HG03571 (cell line): ENCODE data around the gene ALKAL2.
A peak's percentile ranks its signal among the peaks of the same experiment; 100 is the strongest.

ENCODE experiments used
- ATAC-seq: cut with Tn5 transposase; IDR thresholded peaks from one replicate; pipeline ENCODE4 v1.9.1; 2021; ENCODE audit not compliant: unreplicated experiment

ALKAL2 gene

DNA sequence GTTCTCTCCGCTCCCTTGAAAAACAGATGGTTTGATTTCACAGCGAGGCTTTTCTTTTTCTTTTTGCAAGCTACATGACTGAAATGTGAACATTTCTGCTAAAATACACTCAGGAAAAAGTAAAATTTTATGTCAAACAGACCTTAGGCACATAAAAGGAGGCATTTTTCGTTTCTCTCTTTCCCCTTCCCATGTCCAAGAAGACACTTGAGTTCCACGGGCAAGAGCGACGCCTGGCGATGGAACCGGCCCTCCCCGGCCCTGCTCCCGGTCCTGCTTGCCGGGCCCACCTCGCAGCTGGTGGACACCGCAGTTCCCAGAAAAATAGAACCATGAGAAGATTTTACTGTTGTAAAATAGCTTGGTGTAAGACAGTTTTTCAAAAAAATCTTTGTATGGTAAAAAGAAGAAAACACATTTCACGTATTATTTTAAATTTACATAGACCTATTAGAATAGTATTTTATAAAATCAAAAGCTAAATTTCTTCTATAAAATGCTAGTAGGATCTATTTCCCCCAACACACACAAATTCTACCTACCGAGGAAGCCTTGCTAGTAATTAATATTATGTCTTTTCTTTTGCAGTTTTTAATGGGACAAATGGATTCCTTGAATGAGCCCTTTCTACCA, 2.3 kb upstream of the ALKAL2 start:
- no peak for ATAC-seq

DNA sequence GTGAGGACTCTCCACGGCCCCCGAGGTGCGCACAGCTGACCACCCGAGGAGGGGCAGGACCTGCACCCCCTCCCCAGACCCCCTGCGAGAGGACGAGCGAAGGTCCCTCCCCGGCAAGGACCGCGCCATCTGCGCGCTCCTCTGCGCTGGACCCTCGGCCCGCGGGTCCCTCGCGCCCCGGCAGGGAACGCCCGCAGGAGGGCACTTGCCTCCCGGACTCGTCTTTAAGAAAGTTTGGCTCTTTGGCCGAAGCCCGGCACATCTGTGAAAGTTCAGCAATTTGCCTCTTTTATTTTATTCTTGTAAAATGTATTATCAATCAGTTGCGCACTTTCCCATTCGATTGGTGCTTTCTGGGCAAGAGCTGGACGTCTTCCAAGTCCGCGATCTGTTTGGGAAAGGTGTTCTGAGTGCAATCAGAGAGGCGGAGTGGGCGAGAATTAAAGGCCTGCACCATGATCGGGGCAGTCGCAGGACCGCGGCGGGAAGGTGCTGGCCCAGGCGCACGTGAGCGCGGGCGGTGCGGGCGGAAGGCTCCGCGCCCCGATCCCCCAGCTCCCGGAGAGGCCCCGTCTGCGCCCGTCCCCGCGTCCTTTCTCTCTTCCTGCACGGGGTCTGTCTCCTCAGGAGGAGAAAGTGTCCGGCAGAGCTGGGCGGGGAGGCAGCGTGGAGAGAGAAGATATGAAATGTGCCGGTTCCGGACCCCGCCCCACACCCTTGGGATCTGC, 1.6 kb upstream of the ALKAL2 start:
- ATAC-seq = no peak

DNA sequence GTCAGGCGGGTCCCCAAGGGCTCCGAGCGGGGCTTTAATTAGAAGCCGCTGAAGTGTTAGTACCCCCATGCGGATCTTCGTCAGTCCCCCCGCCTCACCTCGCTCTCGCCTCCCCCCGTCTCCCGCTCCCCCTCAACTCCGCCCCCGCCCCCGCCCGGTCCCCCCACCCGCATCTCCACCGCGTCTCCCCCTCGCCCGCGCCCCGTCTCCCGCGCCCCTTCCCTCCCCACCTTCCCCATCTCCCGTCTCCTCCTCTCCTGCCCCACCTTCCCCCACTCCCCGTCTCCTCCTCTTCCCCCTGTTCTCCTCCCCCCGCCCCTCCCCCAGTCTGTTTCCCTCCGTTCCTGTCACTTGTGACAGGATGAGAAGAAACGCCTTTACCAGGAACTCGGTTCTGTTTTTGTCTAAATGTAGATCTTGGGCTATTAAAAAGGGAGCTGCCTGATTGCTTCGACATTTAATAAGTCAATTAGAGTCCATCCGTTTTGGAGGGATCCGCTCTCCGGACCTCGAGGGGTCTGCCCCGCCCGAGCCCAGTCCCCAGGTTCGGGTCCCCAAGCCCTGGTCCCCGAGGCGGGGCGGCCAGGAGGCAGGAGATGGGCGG, 969 bp upstream of the ALKAL2 start:
- ATAC-seq = no peak

DNA sequence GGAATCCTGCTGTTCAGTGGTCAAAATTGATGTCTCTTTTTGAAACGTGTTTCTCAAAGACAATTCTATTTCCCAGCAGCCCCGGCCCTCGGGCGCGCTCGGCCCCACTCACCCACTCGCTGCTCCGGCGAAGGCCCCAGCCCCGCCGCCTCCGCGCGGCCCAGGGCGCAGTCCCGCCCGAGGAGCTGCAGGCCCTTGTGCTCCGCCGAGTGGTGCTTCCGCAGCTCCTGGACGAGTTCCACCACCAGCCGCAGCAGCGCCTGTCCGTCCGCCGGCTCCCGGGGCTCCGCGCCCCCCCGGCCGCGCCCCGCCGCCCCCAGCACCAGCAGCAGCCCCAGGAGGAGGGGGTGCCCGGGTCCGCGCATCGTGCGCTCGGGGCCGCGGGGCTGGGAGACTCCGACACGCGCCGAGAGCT, 413 bp downstream of the ALKAL2 start:
- ATAC-seq = no peak

DNA sequence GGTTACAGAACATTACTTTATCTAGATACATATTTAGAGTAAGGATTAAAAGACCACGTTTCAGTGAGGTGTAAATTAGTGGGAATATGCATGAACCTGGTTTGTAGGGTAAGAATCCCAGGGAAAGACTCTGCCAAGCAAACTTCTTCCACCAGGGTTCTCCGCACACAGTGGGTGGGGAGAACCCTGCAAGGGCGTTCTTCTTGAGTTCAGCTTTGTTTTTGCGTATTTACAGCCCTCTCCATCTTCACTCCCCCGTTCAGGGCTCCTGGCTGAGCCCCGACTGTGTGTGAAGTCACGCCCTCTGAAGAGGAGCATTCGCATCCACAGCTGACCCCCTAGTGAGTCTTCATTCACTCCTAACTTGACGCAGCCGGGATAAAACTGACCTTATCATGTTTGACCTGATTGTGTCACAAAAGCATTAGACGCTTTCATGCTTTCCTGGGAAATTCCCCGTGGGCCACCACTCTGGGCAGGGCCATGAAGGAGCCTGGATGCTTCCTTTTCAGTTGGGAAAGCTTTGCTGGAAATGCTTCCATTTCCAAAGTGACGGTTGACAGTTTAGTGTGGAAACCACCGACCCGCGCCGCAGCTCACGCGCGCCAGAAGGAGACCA, 1.0 kb downstream of the ALKAL2 start:
- ATAC-seq = no peak

DNA sequence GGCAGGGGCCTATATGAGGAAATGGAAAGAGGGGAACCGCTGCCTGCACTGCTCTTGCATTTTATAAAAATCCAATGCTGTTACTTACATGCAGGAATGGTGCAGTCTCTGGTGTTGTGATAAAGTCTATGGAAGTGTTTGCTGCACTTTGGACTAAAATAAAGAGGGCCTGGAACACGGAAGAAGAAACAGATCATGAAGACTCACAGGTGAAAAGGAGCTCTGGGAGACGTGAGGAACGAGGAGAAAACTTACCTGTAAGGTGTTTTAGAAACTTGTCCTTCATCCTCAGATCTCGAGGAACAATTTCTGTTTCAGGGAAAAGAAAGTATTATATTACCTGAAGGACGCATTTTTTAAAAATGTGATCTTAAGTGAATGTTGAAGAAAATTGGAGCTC, 1.9 kb downstream of the ALKAL2 start:
- ATAC-seq = no peak

DNA sequence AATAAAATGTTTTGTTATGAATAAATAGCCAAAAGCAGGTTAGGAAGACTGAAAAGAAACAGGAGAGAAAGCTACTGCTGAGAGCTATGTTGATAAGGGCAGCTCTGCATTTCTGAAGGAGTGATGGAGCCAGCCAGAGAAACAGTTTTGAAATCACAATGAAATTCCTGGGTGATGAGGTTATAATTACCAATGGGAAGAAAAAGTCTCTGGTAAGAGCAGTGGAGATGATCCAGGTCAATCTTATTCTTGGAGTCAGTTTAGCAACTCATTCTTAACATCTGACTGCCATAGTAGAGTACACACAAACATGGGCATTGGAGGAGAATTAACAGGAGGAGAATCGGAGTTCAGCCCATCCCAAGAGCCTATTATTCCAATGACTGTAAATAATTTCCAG, 2.4 kb downstream of the ALKAL2 start:
- ATAC-seq = no peak

DNA sequence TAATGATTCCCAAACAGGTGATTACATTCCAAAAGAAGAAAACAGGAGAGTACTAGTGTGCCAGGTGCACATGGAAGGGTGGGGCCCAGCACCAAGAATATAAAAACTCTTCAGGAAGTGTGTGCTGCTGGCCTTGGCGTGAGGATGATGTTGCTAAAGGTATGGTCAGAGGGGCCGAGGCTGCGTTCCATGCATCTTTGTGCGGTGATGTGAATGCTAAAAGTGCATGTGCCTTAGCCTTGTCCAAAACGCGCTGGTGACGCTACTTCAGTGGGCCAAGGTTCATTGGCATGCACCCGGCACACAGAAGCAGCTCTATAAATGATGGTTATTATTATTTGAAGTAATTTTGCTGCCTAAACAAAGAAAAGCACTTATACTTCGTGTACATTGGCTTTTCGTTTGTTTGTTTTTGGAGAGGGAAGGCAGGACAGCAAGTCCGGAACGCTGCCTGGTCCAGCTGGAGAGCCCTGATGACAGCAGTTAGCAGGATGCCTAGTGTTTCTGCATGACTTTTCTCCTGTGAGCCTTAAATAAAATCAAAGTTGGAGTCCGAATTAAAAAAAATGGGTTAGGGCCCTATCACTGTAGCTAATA, 2.9 kb downstream of the ALKAL2 start:
- no peak for ATAC-seq

DNA sequence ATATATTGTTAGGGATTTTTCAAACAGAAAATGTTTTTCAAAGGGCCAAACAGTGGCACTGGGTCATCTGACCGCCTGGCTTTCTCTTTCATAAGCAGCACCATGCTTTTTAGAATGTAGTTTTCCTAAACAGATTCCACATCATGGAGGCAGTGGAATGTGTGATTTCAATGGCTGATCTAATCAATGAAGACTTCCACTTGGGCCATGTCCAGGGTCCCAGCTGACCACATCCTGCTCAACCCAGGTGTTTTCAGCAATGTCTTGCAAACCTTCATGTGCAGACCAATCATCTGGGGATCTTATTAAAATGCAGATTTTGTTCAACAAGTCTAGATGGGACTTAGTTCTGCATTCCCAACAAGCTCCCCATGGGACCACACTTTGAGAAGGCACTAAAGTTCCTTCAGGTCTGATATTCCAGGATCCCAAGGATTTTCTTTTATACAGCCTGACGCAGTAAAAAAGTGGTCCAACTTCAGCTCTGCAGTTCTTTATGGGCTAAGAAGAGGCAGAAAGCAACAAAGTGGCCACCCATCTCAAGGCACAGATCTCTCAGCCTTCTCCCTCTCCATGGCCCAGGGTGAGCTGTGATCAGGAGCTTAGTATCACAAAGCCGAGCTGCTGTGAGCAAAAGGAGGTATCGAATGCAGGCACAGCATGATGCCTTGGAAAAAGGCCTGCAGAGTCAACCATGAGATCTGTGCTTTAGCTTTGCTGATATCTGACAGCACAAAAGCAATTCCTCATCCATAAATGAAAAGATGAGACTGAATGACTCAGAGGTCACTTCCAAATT, 3.7 kb downstream of the ALKAL2 start:
- no peak for ATAC-seq

DNA sequence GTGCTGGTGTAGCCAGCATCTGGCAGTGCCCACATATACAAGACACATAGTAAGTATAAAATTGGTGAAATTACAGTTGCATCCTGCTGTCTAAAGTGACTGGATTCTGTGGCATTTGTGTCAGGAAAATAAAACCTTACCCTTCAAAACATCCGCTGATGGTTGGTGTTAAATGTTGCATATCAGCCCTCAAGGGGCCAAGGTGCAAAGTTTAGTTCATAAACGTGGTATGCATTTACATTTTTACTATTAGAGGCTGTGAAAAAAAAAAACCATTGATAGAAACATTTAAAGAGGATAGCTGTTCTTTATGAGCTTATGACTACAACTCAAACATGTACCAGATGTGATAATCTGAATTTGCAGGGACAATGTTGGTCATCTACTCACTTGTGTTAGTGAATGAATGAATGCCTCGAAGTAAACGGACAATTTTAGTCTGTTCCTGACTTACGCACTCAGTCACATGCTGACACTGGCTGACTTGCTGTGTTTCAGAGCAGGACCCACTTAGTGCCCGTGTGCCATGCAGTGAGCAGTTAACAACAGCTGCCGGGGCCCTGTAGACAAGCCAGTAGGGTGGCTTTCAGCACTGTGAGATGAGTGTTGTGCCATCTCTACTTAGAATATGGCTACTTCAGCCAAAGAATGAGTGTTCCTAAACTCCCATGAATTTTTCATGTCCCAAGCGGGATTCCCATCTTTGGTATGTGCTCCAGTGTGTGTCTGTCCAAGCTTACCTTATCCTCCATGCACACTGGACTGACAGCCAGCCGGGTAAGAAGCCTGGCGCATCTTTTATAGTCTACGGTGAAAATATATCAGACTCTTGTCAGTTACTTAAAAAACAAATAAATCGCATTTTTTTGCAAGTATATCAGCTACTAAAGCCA, 5.3 kb downstream of the ALKAL2 start:
- ATAC-seq = no peak

DNA sequence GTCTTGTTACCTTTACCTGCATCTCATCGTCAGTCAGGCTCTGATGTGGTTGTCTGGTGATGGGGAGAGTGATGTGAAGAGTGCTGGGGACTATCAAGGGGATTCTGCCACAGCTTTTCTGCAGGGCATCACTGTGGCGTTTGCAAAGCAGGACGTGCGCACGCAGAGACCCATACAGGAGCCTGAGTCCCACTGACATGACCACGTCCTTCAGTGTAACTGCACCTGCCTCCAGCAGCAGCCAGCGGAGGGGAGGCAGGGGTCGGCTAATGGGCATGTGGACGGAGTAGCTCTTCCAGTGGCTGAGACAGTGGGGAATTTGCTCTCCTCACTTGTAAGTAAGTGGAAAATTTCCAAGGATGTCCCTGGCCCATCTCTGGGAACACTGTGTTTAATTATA, 6.5 kb downstream of the ALKAL2 start:
- ATAC-seq = no peak

DNA sequence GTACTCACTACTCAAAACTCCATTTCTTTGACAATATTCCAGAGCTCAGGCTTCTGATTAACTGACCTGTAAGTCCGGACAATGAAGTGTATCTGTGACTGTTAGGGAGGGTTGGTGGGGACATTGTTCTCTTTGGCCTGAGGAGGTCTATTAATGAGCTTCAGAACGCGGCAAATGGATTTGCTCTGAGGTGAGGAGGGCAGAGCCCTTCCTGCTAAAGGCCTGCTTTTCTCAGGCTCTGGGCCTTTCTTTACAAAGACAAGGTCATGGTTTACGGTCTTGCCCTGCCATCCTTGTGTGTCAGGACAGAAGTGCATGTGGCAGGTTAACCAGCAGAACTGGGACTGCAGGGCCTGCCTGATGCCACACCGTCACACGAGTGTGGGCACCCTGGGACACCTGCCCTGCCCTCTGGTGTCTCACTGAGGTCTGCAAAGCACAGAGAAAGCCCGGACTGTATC, 7.2 kb downstream of the ALKAL2 start:
- ATAC-seq = no peak

DNA sequence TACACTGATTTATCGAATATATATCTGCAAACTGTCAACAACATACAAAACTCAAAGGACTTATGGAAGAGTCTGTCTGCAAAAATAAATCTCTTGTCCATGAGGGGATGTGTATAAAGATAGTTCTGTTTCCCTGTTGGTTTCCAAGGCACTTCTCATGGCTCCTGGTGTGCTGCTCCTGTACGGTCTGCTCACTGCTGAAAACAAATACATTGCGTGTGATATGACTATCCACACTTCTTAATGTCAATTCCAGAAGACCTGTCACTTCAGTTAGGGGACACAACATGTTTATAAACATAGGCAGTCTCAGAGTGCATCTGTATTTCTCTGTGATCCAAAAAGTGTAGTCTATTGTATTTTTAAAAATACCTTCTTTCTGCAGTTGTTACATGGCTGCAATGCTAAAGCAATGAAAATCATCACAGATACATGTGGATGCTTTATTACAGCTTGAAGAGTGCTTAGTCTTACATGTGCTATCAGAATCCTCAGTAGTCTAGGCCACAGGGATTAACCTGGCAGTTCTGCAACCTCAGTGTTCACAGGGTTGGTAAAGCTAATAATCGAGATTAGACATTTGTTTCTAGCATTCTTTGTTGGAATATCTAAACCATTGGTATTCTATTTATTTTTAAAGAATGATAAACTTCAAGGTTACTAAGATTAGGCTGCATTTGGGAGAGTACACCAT, 7.8 kb downstream of the ALKAL2 start:
- no peak for ATAC-seq

DNA sequence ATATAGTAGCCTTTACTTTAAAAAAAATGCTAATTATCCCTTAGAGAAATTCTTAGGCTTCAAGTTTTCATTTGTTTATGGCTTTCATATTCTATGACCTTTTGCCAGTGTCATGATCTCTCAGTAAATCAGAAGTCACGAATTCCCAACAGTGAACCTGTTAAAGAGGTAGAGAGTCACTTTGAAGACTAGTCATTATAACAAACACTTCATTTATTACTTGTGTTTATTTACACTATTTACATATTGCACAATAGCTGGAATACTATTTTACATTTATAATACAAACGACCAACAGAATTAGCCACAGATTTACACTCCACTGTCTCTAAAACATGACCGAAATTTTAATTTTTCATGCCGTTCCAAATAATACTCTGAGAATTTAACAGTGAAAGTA, 8.5 kb downstream of the ALKAL2 start:
- ATAC-seq = no peak

DNA sequence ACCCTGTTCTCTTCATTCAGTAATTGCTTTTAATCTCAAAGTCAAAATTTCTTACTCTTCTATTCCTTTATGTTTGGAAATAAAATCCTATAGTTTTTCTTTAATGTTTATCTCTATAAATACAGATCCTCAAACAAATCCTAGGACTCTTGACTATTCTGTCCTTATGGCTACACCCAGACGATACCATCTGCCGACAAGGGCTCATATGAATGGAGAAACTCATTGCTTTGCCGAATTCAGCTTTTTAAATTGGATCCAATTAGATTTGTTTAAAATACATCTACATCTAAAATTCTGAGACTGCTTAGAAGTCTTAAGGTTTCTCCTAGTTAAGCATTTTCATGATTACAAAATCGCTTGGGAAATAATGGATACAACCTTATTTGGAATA, 9.0 kb downstream of the ALKAL2 start:
- no peak for ATAC-seq

DNA sequence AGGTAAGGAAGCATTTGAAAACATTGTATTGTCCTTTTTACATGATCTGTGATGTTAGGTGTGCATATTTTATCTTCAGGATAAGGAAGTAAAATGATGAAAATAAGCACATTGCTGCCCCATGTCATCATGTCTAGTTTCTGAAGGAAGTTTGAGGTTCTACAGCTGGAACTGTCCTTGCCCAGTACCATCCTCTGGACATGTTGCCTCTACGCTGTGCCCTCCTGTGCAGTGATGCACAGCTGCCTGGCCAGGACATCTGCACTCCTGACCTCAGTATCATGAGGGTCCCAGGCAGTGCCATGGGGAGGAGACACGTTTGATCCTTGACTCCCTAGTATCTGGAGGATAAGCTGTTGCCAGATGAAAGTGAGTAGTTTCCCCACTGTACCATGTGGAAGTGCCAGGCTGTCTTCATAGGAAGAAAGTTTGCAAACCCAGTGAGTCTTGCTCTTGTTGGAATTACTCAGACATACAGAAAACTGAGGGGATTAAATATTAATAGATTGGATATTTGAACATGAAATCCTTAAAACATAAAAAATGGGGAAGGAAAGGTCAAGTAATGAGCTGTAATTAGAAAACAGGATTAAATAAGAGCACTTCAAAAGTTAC, 9.5 kb downstream of the ALKAL2 start:
- ATAC-seq = no peak

DNA sequence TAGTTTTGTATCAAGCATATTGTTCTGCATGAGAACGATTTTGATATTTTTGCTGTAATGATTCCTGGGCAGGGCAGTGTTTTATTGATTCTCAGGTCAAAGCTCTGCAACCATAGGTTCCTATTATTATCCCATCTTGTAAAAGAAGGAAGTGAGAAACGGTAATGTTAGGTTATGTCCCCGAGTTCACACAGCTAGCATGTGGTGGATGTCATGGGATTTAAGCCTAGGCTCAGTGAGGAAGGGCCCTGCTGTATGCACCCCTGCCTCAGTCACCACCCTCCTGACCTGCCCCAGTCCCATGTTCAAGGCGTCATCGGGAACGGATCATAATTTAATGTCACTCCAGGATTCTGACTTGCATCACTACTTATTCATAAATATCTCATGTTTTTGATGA, 12.4 kb downstream of the ALKAL2 start:
- ATAC-seq = peak; percentile 87

DNA sequence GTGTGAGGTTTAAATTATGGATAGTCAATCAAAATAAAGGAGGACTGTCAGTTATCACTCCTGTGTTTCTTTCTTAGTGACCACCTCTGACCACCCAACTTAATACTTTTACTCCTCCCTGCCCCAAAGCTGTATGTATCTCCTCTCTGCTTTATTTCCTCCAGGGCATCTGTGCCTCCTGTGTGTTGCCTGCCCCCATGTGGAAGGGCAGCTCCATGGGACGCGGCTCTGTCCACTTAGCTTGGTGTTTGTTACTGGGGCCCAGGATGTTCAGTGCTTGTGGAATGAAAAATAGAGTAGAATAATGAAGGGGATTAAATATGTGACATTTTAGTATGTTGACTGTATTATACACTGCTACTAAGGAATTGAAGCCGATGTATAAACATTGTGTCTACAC, 13.4 kb downstream of the ALKAL2 start:
- ATAC-seq = no peak

DNA sequence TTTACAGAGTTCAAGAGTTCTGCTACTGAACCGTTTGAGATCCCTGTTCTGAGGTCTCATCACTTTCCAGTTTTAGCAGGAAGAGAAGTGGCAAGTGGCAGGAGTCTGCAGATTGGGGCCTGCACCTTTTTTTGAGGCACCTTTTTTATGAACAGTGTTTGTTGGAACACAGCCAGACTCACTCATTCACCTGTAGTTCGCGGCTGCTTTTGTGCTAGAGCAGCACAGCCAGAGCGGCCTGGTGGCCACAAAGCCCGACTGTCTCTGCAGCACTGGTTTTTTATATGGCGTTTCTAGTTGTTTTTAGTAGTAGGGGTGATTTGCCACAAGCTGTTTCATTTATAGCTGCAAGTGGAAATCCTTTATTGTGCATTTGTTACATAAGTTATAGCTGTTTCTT, 14.6 kb downstream of the ALKAL2 start:
- no peak for ATAC-seq
